Type B pancreatic cell (in vitro differentiated cells): ENCODE measurements around the gene TMCC1. TPM values are rescaled to one million over a fixed set of nuclear protein-coding genes. Genes with fewer than 3 reads are reported as not detected.

Experiments
- DNase-seq: peaks from one replicate; pipeline ENCODE4 v3.0.0; 2021; ENCODE audit warnings: mixed read lengths; ENCODE audit not compliant: unreplicated experiment; ENCODE audit errors: extremely low spot score
- H3K27ac Mint-ChIP-seq: 2 replicates; pipeline ENCODE4 v1.8.0; 2021; ENCODE audit warnings: mild to moderate bottlenecking, mixed read lengths
- H3K27me3 Mint-ChIP-seq: 2 replicates; pipeline ENCODE4 v1.8.0; 2021; ENCODE audit warnings: mixed read lengths
- H3K36me3 Mint-ChIP-seq: 2 replicates; pipeline ENCODE4 v1.8.0; 2021; ENCODE audit warnings: mixed read lengths
- H3K4me1 Mint-ChIP-seq: one replicate; pipeline ENCODE4 v1.8.0; 2021; ENCODE audit warnings: mixed read lengths; ENCODE audit not compliant: unreplicated experiment
- H3K4me3 Mint-ChIP-seq: 2 replicates; pipeline ENCODE4 v1.8.0; 2021; ENCODE audit warnings: mild to moderate bottlenecking, mixed read lengths
- H3K9me3 Mint-ChIP-seq: 2 replicates; pipeline ENCODE4 v1.8.0; 2021; ENCODE audit warnings: mixed read lengths
- CTCF ChIP-seq: fragments of 200-600 bp; sonication (generic); conservative IDR thresholded peaks from 2 replicates; pipeline ENCODE4 v1.5.0; 2021; ENCODE audit warnings: antibody characterized with exemption, mild to moderate bottlenecking
- total RNA-seq: library from RNA; stranded (reverse); gene quantifications from 2 replicates; pipeline ENCODE4 v1.2.1, GENCODE V29; 2021; ENCODE audit warnings: low replicate concordance

The TMCC1 gene
- total RNA-seq, 1 donor from 2014 or later: 46.9 TPM

DNA sequence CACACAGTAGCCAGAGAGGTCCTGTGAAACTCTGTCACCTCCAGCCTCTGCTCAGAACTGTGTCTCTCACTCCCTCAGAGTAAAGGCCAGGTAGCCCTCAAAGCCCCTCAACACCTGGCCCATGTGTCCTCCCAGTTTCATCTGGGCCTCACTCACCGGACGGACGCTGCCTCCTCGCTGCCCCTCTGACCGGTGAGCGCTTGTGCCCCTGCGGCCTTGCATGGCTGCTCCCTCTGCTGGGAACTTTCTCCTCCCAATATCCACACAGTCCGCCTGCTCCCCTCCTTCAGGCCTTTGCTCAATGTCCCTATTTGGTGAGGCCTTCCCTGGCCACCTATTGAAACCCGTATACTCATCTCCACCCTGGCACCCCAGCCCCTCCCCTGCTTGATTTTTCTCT lies 44.2 kb upstream of the TMCC1 start:
- Mint-ChIP-seq H3K36me3 (no peaks in the 10 kb centered on the region), H3K4me3 (no peak overlapping the region), H3K9me3 (no peaks in the 10 kb centered on the region), H3K4me1 (peaks cover 13% of the 10 kb centered on the region), H3K27ac (no peak overlapping the region), H3K27me3 (peaks cover 4% of the 10 kb centered on the region)
- no peak for DNase-seq
- no peak for TF ChIP-seq CTCF

DNA sequence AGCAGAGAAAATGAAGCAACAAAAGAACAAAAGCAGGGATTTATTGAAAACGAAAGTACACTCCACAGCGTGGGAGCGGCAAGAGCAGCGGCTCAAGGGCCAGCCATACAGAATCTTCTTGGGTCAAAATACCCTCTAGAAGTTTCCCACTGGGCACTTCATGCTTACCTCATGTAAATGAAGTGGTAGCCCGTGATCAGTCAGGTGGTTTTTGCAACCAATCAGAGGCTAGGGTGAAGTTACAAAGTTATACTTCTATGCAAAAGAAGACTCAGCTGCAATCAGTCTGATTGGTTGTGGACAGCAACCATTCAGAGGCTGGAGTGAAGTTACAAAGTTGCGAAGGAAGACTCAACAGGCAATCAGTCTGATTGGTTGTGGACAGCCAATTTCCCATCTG lies 43.2 kb upstream of the TMCC1 start:
- Mint-ChIP-seq H3K4me1 (peaks cover 8% of the 10 kb centered on the region), H3K36me3 (no peaks in the 10 kb centered on the region), H3K27me3 (no peaks in the 10 kb centered on the region), H3K27ac (no peak overlapping the region), H3K9me3 (no peaks in the 10 kb centered on the region), H3K4me3 (no peak overlapping the region)
- no peak for TF ChIP-seq CTCF
- DNase-seq: no peak

GRCh38 chr3:129934234-129935123 lies 41.0 kb upstream of the TMCC1 start:
- H3K4me1 Mint-ChIP-seq: peaks cover 8% of the 10 kb centered on the region
- no peak for DNase-seq
- H3K36me3 Mint-ChIP-seq: peaks cover 3% of the 10 kb centered on the region
- no peaks in the 10 kb centered on the region for H3K27me3 Mint-ChIP-seq
- H3K4me3 Mint-ChIP-seq: peak overlapping the region; percentile 58
- peaks cover 3% of the 10 kb centered on the region for H3K9me3 Mint-ChIP-seq
- peak; percentile 97 for TF ChIP-seq CTCF
- no peak overlapping the region for H3K27ac Mint-ChIP-seq

GRCh38 chr3:129933471-129933870 lies 40.0 kb upstream of the TMCC1 start:
- TF ChIP-seq CTCF: no peak
- Mint-ChIP-seq H3K4me3 (no peak overlapping the region), H3K4me1 (peaks cover 8% of the 10 kb centered on the region), H3K27ac (no peak overlapping the region), H3K27me3 (no peaks in the 10 kb centered on the region), H3K9me3 (peaks cover 6% of the 10 kb centered on the region), H3K36me3 (peaks cover 3% of the 10 kb centered on the region)
- no peak for DNase-seq

GRCh38 chr3:129929383-129929782 lies 35.9 kb upstream of the TMCC1 start:
- Mint-ChIP-seq H3K9me3 (peaks cover 6% of the 10 kb centered on the region), H3K4me1 (peaks cover 3% of the 10 kb centered on the region), H3K27ac (no peak overlapping the region), H3K27me3 (no peaks in the 10 kb centered on the region), H3K4me3 (no peak overlapping the region), H3K36me3 (peaks cover 3% of the 10 kb centered on the region)
- no peak for DNase-seq
- no peak for TF ChIP-seq CTCF
